Smooth muscle cell (in vitro differentiated cells): Measurements from ENCODE around the gene CST7. TPM values are rescaled to one million over a fixed set of nuclear protein-coding genes. Genes with fewer than 3 reads are reported as not detected.
"Not testable (repeated sequence)": the region's sequence is repeated elsewhere in the genome, so short reads cannot be mapped to it uniquely, and the experiment has no call there.

Source experiments
- DNase-seq: peaks from one replicate; lab custom pipeline; 2025; ENCODE audit not compliant: unreplicated experiment; lab: John Stamatoyannopoulos, UW
- H2AFZ ChIP-seq: fragments of 200-600 bp; sonication (generic); 2 replicates; pipeline ENCODE4 v1.6.0; 2016; ENCODE audit warnings: antibody characterized with exemption, low read depth, mild to moderate bottlenecking
- H3F3A ChIP-seq: fragments of 200-600 bp; sonication (generic); 2 replicates; pipeline ENCODE4 v1.6.0; 2017; ENCODE audit warnings: antibody characterized with exemption, low read depth
- H3K27ac ChIP-seq: fragments of 200-600 bp; sonication (generic); 2 replicates; pipeline ENCODE4 v1.5.1; 2016; ENCODE audit warnings: low read depth, mild to moderate bottlenecking
- H3K27me3 ChIP-seq: fragments of 200-600 bp; sonication (generic); 2 replicates; pipeline ENCODE4 v1.6.1; 2016; ENCODE audit warnings: low read depth, mild to moderate bottlenecking
- H3K36me3 ChIP-seq: fragments of 200-600 bp; sonication (generic); 2 replicates; pipeline ENCODE4 v1.5.1; 2016; ENCODE audit warnings: low read depth
- H3K4me1 ChIP-seq: fragments of 200-600 bp; sonication (generic); 2 replicates; pipeline ENCODE4 v1.5.1; 2016; ENCODE audit warnings: low read depth
- H3K4me2 ChIP-seq: fragments of 200-600 bp; sonication (generic); 2 replicates; pipeline ENCODE4 v1.6.0; 2016; ENCODE audit warnings: mild to moderate bottlenecking
- H3K4me3 ChIP-seq: fragments of 200-600 bp; sonication (generic); 2 replicates; pipeline ENCODE4 v1.5.1; 2016; ENCODE audit warnings: mild to moderate bottlenecking
- H3K79me2 ChIP-seq: fragments of 200-600 bp; sonication (generic); 2 replicates; pipeline ENCODE4 v1.6.0; 2016; ENCODE audit warnings: low read depth, mild to moderate bottlenecking
- H3K9ac ChIP-seq: fragments of 200-600 bp; sonication (generic); 2 replicates; pipeline ENCODE4 v1.6.0; 2016; ENCODE audit warnings: low read depth
- H3K9me3 ChIP-seq: fragments of 200-600 bp; sonication (generic); replicated peaks from 2 replicates; pipeline ENCODE4 v1.5.1; 2016; ENCODE audit warnings: low read depth
- H4K20me1 ChIP-seq: fragments of 200-600 bp; sonication (generic); 2 replicates; pipeline ENCODE4 v1.6.0; 2016; ENCODE audit warnings: low read depth
- WGBS: methylation state at CpG from one replicate; pipeline ENCODE4 v1.1.7; 2016; ENCODE audit warnings: low lambda C conversion rate; 5-methylcytosine and 5-hydroxymethylcytosine counted together
- polyA plus RNA-seq: library from polyadenylated mRNA; unstranded; fragments of >200 nt; fragmentation: Nextera tagmentation; extraction: Ambion mirVana; gene quantifications from 2 replicates; pipeline ENCODE4 v1.2.1, GENCODE V29; 2016
- total RNA-seq: library from RNA; depleted of rRNA; stranded (reverse); fragments of >200 nt; gene quantifications from 2 replicates; pipeline ENCODE4 v1.2.3, GENCODE V29; 2014
- TF ChIP-seq, protein P1 (sequence below): fragments of 200-600 bp; sonication (generic); IDR thresholded peaks from 2 replicates; pipeline ENCODE4 v1.5.1; 2017; ENCODE audit warnings: borderline replicate concordance, mild to moderate bottlenecking, antibody characterized with exemption; ENCODE audit not compliant: insufficient read depth, poor library complexity, severe bottlenecking

CST7 gene
- total and polyA plus RNA-seq, 2 experiments from 2014 or later: 1.8 TPM; not detected in 1

DNA sequence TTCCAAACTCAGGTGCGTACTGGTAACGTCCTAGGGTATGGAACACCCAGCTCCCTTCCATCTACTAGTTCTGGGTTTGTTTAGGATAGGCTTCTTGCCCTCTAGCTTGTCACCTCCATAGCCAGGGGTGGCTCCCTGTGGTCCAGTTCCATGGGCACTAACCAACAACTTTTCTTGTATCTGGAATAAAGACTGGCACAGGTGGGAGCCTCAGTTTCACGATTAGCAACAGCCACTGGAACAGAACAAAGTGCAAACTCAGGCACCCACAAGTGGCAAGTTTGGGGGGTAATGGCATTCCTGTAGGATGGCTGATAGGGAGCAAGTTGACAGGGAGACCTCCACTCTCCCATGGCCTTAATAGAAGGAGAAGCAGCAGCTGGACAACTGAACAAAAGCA, 49.1 kb downstream of the CST7 start:
- Histone ChIP-seq H3K9me3 (no peaks in the 10 kb centered on the region), H3K4me2 (no peak overlapping the region), H4K20me1 (no peaks in the 10 kb centered on the region), H3K9ac (no peak overlapping the region), H3F3A (no peaks in the 10 kb centered on the region), H3K27ac (no peak overlapping the region), H3K27me3 (peaks cover 23% of the 10 kb centered on the region), H3K79me2 (no peaks in the 10 kb centered on the region), H3K36me3 (no peaks in the 10 kb centered on the region), H2AFZ (no peak overlapping the region), H3K4me3 (no peak overlapping the region), H3K4me1 (no peaks in the 10 kb centered on the region)
- TF ChIP-seq, protein P1, sequence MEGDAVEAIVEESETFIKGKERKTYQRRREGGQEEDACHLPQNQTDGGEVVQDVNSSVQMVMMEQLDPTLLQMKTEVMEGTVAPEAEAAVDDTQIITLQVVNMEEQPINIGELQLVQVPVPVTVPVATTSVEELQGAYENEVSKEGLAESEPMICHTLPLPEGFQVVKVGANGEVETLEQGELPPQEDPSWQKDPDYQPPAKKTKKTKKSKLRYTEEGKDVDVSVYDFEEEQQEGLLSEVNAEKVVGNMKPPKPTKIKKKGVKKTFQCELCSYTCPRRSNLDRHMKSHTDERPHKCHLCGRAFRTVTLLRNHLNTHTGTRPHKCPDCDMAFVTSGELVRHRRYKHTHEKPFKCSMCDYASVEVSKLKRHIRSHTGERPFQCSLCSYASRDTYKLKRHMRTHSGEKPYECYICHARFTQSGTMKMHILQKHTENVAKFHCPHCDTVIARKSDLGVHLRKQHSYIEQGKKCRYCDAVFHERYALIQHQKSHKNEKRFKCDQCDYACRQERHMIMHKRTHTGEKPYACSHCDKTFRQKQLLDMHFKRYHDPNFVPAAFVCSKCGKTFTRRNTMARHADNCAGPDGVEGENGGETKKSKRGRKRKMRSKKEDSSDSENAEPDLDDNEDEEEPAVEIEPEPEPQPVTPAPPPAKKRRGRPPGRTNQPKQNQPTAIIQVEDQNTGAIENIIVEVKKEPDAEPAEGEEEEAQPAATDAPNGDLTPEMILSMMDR: no peak
- 82% methylated on average over 3 of the region's 3 CpGs for WGBS
- no peak for DNase-seq

DNA sequence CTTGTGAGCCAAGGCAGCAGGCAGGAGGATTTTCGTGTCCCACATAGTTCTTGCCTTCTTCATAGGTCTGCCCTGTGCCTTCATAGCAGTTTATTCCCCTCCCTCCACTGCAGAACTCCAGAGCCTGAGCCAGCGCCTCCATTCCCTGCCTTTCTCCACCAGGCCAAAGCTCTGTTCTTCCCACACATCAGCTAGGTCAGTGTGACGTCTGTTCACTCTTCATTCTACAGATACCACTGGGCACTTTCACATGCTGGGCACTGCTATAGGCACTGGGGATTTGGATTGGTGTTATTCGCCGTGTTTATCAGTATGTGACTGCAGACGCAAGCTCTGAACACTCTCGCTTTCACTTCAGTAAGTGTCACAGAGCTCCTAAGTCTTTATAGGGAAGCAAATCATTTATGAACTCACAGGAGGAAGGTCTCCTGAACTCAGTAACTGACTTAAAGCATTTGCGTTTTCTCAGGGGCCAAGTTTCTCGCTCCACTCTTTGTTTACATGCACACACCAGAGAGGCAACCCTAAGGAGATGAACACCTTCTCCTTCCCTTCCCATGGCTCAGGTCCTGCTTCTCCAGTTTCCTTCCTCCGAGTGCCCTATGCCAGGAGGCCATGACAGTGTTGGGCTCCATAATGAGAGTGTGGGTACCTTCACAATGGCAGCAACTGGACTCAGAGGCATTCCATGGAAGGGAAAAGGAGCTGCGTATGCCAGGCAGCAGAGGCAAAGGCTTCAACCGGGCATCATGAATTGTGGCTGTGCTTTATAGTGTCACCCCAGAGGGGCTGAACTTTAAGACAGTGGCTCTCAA, 49.8 kb downstream of the CST7 start:
- DNase-seq: no peak
- no peaks in the 10 kb centered on the region for H4K20me1 ChIP-seq
- WGBS: 80% methylated on average over 12 of the region's 12 CpGs

DNA sequence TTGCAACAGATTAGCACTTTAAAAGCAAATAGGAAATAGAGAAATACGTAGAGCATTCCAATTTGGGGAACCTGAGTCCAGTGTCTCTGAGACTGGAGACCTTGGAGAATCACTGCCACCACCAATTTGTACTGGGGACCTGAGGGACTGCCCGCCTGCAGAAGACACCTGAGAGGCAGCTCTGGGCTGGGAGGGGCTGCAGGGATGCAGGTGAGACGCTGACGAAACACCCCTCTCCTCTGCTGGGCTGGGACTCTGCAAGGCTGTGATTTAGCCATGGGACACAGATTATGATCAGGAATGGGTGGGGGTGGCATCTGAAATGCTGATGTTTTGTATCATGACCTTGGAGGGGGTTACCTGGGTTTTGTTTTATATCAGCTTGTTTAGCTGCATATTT, 50.5 kb downstream of the CST7 start:
- Histone ChIP-seq H3K27ac (no peak overlapping the region), H3K9me3 (no peaks in the 10 kb centered on the region), H3K4me1 (no peaks in the 10 kb centered on the region), H3K4me3 (no peak overlapping the region), H3K9ac (no peak overlapping the region), H4K20me1 (no peaks in the 10 kb centered on the region), H3K36me3 (no peaks in the 10 kb centered on the region), H3K27me3 (peaks cover 23% of the 10 kb centered on the region), H3F3A (no peaks in the 10 kb centered on the region), H3K4me2 (no peak overlapping the region), H2AFZ (no peak overlapping the region), H3K79me2 (no peaks in the 10 kb centered on the region)
- 66% methylated on average over 4 of the region's 4 CpGs for WGBS
- DNase-seq: no peak
- TF ChIP-seq, protein P1: no peak

More for the DNA sequence above, 49.8 kb downstream of the CST7 start:
- peaks cover 23% of the 10 kb centered on the region for H3K27me3 ChIP-seq
- no peak overlapping the region for H3K27ac ChIP-seq
- no peaks in the 10 kb centered on the region for H3K79me2 ChIP-seq
- no peak overlapping the region for H3K9ac ChIP-seq
- H3K36me3 ChIP-seq: no peaks in the 10 kb centered on the region
- H3K4me1 ChIP-seq: no peaks in the 10 kb centered on the region
- TF ChIP-seq, protein P1: no peak
- H3K4me3 ChIP-seq: no peak overlapping the region
- H2AFZ ChIP-seq: no peak overlapping the region
- H3K4me2 ChIP-seq: no peak overlapping the region
- no peaks in the 10 kb centered on the region for H3K9me3 ChIP-seq
- H3F3A ChIP-seq: no peaks in the 10 kb centered on the region

DNA sequence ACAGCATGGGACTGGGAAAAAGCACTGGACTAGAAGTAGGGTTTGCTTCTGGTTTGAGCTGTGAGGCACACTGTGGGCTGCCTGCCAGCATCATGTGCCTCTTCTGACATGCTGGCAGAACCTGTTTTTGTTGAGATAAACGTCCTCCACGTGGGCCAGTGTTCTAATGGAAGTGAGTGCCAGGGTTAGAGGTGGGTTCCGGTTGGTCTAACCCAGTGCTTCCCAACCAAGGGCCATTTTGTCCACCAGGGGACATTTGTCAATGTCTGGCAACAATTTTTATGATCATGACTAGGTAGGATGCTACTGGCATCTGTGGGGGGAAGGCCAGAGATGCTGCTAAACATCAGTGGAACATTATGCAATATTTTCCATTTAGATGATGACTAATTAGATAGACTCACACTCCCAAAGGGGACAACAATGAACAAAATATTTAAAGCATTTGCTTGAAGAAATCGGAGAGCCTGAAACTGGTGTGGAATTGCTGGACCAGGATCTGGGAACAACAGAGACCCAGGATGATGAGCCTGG, 51.3 kb downstream of the CST7 start:
- Histone ChIP-seq H3F3A (no peaks in the 10 kb centered on the region), H3K9me3 (no peaks in the 10 kb centered on the region), H3K27ac (no peak overlapping the region), H2AFZ (no peak overlapping the region), H3K4me2 (no peak overlapping the region), H3K9ac (no peak overlapping the region), H3K4me1 (no peaks in the 10 kb centered on the region), H3K4me3 (no peak overlapping the region), H3K79me2 (no peaks in the 10 kb centered on the region), H3K27me3 (peaks cover 23% of the 10 kb centered on the region), H3K36me3 (no peaks in the 10 kb centered on the region), H4K20me1 (no peaks in the 10 kb centered on the region)
- WGBS: 50% methylated on average over 4 of the region's 4 CpGs
- no peak for DNase-seq
- TF ChIP-seq, protein P1: no peak

DNA sequence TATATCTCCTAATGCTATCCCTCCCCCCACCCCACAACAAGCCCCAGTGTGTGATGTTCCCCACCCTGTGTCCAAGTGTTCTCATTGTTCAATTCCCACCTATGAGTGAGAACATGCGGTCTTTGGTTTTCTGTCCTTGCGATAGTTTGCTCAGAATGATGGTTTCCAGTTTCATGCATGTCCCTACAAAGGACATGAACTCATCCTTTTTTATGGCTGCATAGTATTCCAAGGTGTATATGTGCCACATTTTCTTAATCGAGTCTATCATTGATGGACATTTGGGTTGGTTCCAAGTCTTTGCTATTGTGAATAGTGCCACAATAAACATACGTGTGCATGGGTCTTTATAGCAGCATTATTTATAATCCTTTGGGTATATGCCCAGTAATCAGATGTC, 52.3 kb downstream of the CST7 start:
- H3K4me1 ChIP-seq, H3K9ac ChIP-seq, H3K27ac ChIP-seq, H3K4me2 ChIP-seq, H3K36me3 ChIP-seq, H2AFZ ChIP-seq, H3F3A ChIP-seq, DNase-seq, H4K20me1 ChIP-seq, H3K4me3 ChIP-seq, H3K79me2 ChIP-seq, H3K9me3 ChIP-seq: not testable (repeated sequence)
- H3K27me3 ChIP-seq: peaks cover 23% of the 10 kb centered on the region
- 94% methylated on average over 4 of the region's 4 CpGs for WGBS
